Measurements from ENCODE around the gene KCNAB1.

Gene KCNAB1

DNA sequence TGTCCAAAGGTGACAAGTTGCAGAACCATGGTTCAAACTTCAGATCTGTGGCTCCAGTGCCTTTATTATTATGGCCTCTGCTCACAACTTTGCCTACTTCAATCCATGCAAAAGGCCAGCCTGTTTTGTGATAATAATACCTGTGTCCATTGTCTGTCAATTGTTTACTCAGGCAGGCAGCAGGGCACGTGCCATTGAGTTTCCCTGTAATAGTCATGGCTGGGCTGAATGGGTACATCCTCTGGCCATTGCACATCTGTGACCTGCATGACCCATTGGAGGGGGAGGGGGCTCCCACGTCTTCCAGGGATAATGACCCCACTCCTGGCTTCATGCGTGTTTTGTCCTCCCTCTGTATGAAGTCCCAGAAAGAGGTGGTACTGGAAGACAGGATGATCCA, 219.1 kb downstream of the KCNAB1 start:
- no peak overlapping the region for H3K27ac ChIP-seq (ENCODE audit: insufficient read depth in 1 of 2, low read depth in 1 of 2, low read length in 2 of 2, poor library complexity in 1 of 2, severe bottlenecking in 2 of 2)
- H3K27me3 ChIP-seq (replicated peaks in 2 of 5; ENCODE audit: control insufficient read depth in 4 of 5, insufficient read depth in 5 of 5, low read length in 4 of 5) = peaks cover 0 to 2% (median 0%) of the 10 kb centered on the region in 5 experiments
- H3K36me3 ChIP-seq (ENCODE audit: control insufficient read depth in 4 of 4, insufficient read depth in 4 of 4, low read length in 3 of 4) = no peaks in the 10 kb centered on the region
- no peaks in the 10 kb centered on the region for H3K9me3 ChIP-seq (ENCODE audit: control extremely low read depth in 1 of 5, control insufficient read depth in 4 of 5, insufficient read depth in 2 of 5, low read depth in 1 of 5, low read length in 4 of 5)
- no peak for DNase-seq
- CTCF ChIA-PET = no interaction called here
- H3K4me3 ChIP-seq (ENCODE audit: control insufficient read depth in 1 of 7, extremely low read depth in 1 of 7, insufficient read depth in 4 of 7, low read depth in 2 of 7, low read length in 6 of 7) = no peak overlapping the region
- 90% methylated on average over 2 of the region's 3 CpGs for WGBS (ENCODE audit: insufficient coverage)
- H3K4me1 ChIP-seq (ENCODE audit: control extremely low read depth in 1 of 4, control insufficient read depth in 4 of 4, insufficient read depth in 4 of 4, low read length in 3 of 4) = no peaks in the 10 kb centered on the region
- POLR2A ChIA-PET = no interaction called here

DNA sequence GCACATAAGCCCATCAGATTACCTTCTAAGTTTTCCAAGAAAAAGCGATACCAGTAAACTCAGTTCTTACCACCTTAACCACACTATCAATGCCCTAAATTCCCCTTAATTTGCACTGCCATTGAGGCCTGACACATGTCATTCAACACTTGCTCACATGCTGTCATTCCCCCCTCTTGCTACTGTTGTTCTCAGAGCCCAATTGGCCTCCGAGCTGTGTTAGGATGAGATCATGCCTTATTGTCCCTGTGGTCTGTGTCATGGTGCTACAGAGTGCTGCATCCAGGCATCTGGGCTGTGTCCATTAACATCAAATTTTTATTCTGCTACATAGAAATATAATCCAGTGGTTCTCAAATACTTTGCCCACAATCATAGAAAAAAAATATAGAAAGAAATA, 221.0 kb downstream of the KCNAB1 start:
- CTCF ChIA-PET = no interaction called here
- Histone ChIP-seq H3K9me3 (ENCODE audit: control extremely low read depth in 1 of 5, control insufficient read depth in 4 of 5, insufficient read depth in 2 of 5, low read depth in 1 of 5, low read length in 4 of 5) (no peaks in the 10 kb centered on the region), H3K36me3 (ENCODE audit: control insufficient read depth in 4 of 4, insufficient read depth in 4 of 4, low read length in 3 of 4) (no peaks in the 10 kb centered on the region), H3K4me3 (ENCODE audit: control insufficient read depth in 1 of 7, extremely low read depth in 1 of 7, insufficient read depth in 4 of 7, low read depth in 2 of 7, low read length in 6 of 7) (no peak overlapping the region), H3K27me3 (replicated peaks in 2 of 5; ENCODE audit: control insufficient read depth in 4 of 5, insufficient read depth in 5 of 5, low read length in 4 of 5) (peaks cover 0 to 2% (median 0%) of the 10 kb centered on the region in 5 experiments), H3K4me1 (ENCODE audit: control extremely low read depth in 1 of 4, control insufficient read depth in 4 of 4, insufficient read depth in 4 of 4, low read length in 3 of 4) (no peaks in the 10 kb centered on the region), H3K27ac (ENCODE audit: insufficient read depth in 1 of 2, low read depth in 1 of 2, low read length in 2 of 2, poor library complexity in 1 of 2, severe bottlenecking in 2 of 2) (no peak overlapping the region)
- WGBS (ENCODE audit: insufficient coverage) = 100% methylated on average over 1 of the region's 2 CpGs
- POLR2A ChIA-PET = interaction anchor here (1.6 kb wide), 1 partner anchor 13 kb away, joined by 4 read pairs; no protein-coding TSS in a partner anchor
- no peak for DNase-seq

DNA sequence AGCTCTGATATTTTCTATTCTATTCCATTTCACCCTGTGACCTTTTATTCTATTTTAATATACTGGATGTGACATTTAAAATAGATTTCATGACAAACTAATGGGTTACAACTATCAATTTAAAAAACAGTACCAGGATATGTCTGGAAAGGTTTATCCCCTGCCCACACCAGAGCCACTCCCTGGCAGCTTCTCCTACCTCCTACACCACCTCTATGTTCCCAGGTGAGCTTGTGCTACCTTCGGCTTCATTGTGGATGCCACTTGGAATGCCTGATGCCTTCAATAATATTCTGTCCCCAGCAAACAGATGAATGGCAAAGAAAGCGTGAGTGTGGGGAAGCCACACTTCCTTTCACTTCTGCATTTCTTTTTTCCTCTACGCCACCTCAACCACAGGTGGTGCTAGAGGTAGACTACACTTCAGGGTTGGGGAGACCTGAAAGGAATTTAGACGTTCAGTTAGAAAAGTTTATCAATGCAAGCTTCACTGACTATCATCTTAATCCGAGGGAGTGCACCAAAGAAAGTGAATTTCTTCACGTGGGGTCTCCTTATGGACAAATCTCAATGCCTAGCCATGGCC, 221.5 kb downstream of the KCNAB1 start:
- Histone ChIP-seq H3K36me3 (ENCODE audit: control insufficient read depth in 4 of 4, insufficient read depth in 4 of 4, low read length in 3 of 4) (no peaks in the 10 kb centered on the region), H3K4me3 (ENCODE audit: control insufficient read depth in 1 of 7, extremely low read depth in 1 of 7, insufficient read depth in 4 of 7, low read depth in 2 of 7, low read length in 6 of 7) (no peak overlapping the region), H3K27ac (ENCODE audit: insufficient read depth in 1 of 2, low read depth in 1 of 2, low read length in 2 of 2, poor library complexity in 1 of 2, severe bottlenecking in 2 of 2) (no peak overlapping the region), H3K27me3 (replicated peaks in 2 of 5; ENCODE audit: control insufficient read depth in 4 of 5, insufficient read depth in 5 of 5, low read length in 4 of 5) (peaks cover 0 to 2% (median 0%) of the 10 kb centered on the region in 5 experiments), H3K4me1 (ENCODE audit: control extremely low read depth in 1 of 4, control insufficient read depth in 4 of 4, insufficient read depth in 4 of 4, low read length in 3 of 4) (no peaks in the 10 kb centered on the region), H3K9me3 (ENCODE audit: control extremely low read depth in 1 of 5, control insufficient read depth in 4 of 5, insufficient read depth in 2 of 5, low read depth in 1 of 5, low read length in 4 of 5) (no peaks in the 10 kb centered on the region)
- DNase-seq = peak; percentile 3 to 26 (median 23)
- WGBS (ENCODE audit: insufficient coverage) = 77% methylated on average over 3 of the region's 6 CpGs
- ChIA-PET CTCF (interaction anchor here (1.5 kb wide), 1 partner anchor 10 kb away, joined by 3 read pairs; no protein-coding TSS in a partner anchor), POLR2A (interaction anchor here (0.7 to 1.6 kb wide), 2 partner anchors 11 to 14 kb away, joined by 3 to 4 read pairs; no protein-coding TSS in a partner anchor)

DNA sequence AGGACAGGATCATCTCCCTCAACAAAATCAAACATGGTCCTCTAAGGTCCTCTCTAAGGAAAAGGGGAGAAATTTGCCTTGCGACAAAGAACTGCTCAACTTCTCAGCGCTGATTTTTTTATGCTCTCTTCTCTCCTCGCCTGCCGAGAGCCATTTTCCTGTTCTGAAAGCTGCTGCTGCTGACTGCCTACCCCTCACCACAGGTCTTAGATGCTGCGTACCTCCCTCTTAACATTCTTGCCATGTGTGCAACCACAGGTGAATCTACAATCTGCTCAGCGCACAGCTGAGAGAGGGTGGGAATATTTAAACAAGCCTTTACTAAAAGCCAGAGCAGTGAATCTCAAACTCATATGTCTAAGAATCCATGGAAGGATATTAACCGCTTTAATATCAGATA, 223.8 kb downstream of the KCNAB1 start:
- DNase-seq = no peak
- H3K4me1 ChIP-seq (ENCODE audit: control extremely low read depth in 1 of 4, control insufficient read depth in 4 of 4, insufficient read depth in 4 of 4, low read length in 3 of 4) = no peaks in the 10 kb centered on the region
- ChIA-PET POLR2A (no interaction called here), CTCF (interaction anchor here (0.7 kb wide), 1 partner anchor 170 kb away, joined by 3 read pairs; no protein-coding TSS in a partner anchor)
- 94% methylated on average over 5 of the region's 7 CpGs for WGBS (ENCODE audit: insufficient coverage)
- peaks cover 0 to 2% (median 0%) of the 10 kb centered on the region in 5 experiments for H3K27me3 ChIP-seq (replicated peaks in 2 of 5; ENCODE audit: control insufficient read depth in 4 of 5, insufficient read depth in 5 of 5, low read length in 4 of 5)
- no peaks in the 10 kb centered on the region for H3K9me3 ChIP-seq (ENCODE audit: control extremely low read depth in 1 of 5, control insufficient read depth in 4 of 5, insufficient read depth in 2 of 5, low read depth in 1 of 5, low read length in 4 of 5)
- no peak overlapping the region for H3K4me3 ChIP-seq (ENCODE audit: control insufficient read depth in 1 of 7, extremely low read depth in 1 of 7, insufficient read depth in 4 of 7, low read depth in 2 of 7, low read length in 6 of 7)
- H3K27ac ChIP-seq (ENCODE audit: insufficient read depth in 1 of 2, low read depth in 1 of 2, low read length in 2 of 2, poor library complexity in 1 of 2, severe bottlenecking in 2 of 2) = no peak overlapping the region
- H3K36me3 ChIP-seq (ENCODE audit: control insufficient read depth in 4 of 4, insufficient read depth in 4 of 4, low read length in 3 of 4) = no peaks in the 10 kb centered on the region

DNA sequence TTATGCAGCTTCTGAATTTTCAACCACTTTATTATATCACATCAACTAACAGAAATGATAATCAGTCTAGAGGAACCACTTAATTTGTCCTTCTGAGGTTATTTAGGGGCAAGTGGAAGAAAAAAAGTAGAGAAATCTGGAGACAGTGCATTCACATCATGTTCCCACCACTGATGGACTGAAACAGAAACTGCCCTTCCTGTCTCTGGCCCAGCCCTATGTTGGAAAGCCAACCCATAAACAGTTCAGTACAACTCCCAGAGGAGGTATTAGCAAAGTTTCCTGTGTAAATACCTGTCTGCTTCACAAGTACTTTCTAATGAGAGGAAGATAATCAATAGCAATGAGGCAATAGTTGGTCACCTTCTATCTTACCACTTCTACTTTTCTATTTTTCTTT, 228.7 kb downstream of the KCNAB1 start:
- H3K27ac ChIP-seq (ENCODE audit: insufficient read depth in 1 of 2, low read depth in 1 of 2, low read length in 2 of 2, poor library complexity in 1 of 2, severe bottlenecking in 2 of 2) = no peak overlapping the region
- H3K27me3 ChIP-seq (replicated peaks in 2 of 5; ENCODE audit: control insufficient read depth in 4 of 5, insufficient read depth in 5 of 5, low read length in 4 of 5) = no peaks in the 10 kb centered on the region
- CTCF ChIA-PET = no interaction called here
- no peak overlapping the region for H3K4me3 ChIP-seq (ENCODE audit: control insufficient read depth in 1 of 7, extremely low read depth in 1 of 7, insufficient read depth in 4 of 7, low read depth in 2 of 7, low read length in 6 of 7)
- peaks cover 0 to 3% (median 0%) of the 10 kb centered on the region in 5 experiments for H3K9me3 ChIP-seq (ENCODE audit: control extremely low read depth in 1 of 5, control insufficient read depth in 4 of 5, insufficient read depth in 2 of 5, low read depth in 1 of 5, low read length in 4 of 5)
- no peaks in the 10 kb centered on the region for H3K36me3 ChIP-seq (ENCODE audit: control insufficient read depth in 4 of 4, insufficient read depth in 4 of 4, low read length in 3 of 4)
- POLR2A ChIA-PET = no interaction called here
- DNase-seq = no peak
- H3K4me1 ChIP-seq (ENCODE audit: control extremely low read depth in 1 of 4, control insufficient read depth in 4 of 4, insufficient read depth in 4 of 4, low read length in 3 of 4) = peaks cover 0 to 8% (median 0%) of the 10 kb centered on the region in 4 experiments

DNA sequence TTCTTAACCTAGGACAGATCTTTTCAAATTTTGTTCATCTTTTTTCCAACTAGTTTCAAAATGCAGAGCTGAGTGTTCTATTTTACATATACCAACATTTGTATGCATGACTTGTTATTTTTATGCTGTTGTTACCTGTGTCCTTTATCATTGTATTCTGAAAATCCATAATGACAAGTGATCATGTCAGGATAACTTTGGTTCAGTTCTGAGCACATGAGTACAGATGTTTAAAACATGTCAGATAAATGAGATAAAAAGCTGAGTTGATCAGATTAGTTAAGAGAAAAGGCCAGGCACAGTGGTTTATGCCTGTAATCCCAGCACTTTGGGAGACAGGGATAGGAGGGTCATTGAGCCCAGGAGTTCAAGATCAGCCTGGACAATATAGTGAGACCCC, 229.6 kb downstream of the KCNAB1 start:
- CTCF ChIA-PET = no interaction called here
- Histone ChIP-seq H3K36me3 (ENCODE audit: control insufficient read depth in 4 of 4, insufficient read depth in 4 of 4, low read length in 3 of 4) (no peaks in the 10 kb centered on the region), H3K27me3 (replicated peaks in 2 of 5; ENCODE audit: control insufficient read depth in 4 of 5, insufficient read depth in 5 of 5, low read length in 4 of 5) (no peaks in the 10 kb centered on the region), H3K4me1 (ENCODE audit: control extremely low read depth in 1 of 4, control insufficient read depth in 4 of 4, insufficient read depth in 4 of 4, low read length in 3 of 4) (peaks cover 0 to 8% (median 0%) of the 10 kb centered on the region in 4 experiments), H3K27ac (ENCODE audit: insufficient read depth in 1 of 2, low read depth in 1 of 2, low read length in 2 of 2, poor library complexity in 1 of 2, severe bottlenecking in 2 of 2) (no peak overlapping the region), H3K4me3 (ENCODE audit: control insufficient read depth in 1 of 7, extremely low read depth in 1 of 7, insufficient read depth in 4 of 7, low read depth in 2 of 7, low read length in 6 of 7) (no peak overlapping the region), H3K9me3 (ENCODE audit: control extremely low read depth in 1 of 5, control insufficient read depth in 4 of 5, insufficient read depth in 2 of 5, low read depth in 1 of 5, low read length in 4 of 5) (peaks cover 0 to 3% (median 0%) of the 10 kb centered on the region in 5 experiments)
- no peak for DNase-seq
- POLR2A ChIA-PET = no interaction called here

DNA sequence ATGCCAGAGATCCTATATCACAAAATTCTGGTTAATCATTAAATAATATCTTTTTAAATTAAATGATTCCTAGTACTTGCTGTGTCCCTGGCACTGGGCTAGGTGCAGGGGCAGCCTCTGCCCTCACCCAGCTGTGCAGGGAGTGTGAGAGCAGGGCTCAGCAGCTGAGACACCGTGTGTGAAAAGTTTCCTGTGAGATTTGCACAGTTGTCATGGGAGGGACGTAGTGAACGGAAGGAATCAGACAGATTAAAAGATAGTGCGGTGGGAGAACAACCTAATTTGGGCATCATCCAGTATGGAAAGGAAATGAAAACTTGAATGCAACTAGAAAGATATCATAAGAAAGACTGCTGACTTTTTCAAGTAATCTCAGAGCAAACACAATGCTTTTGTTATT, 230.4 kb downstream of the KCNAB1 start:
- CTCF ChIA-PET = no interaction called here
- peak; percentile 22 to 79 (median 69) for DNase-seq
- no peak overlapping the region for H3K4me3 ChIP-seq (ENCODE audit: control insufficient read depth in 1 of 7, extremely low read depth in 1 of 7, insufficient read depth in 4 of 7, low read depth in 2 of 7, low read length in 6 of 7)
- H3K9me3 ChIP-seq (ENCODE audit: control extremely low read depth in 1 of 5, control insufficient read depth in 4 of 5, insufficient read depth in 2 of 5, low read depth in 1 of 5, low read length in 4 of 5) = peaks cover 0 to 3% (median 0%) of the 10 kb centered on the region in 5 experiments
- H3K4me1 ChIP-seq (ENCODE audit: control extremely low read depth in 1 of 4, control insufficient read depth in 4 of 4, insufficient read depth in 4 of 4, low read length in 3 of 4) = peaks cover 0 to 8% (median 0%) of the 10 kb centered on the region in 4 experiments
- no peak overlapping the region for H3K27ac ChIP-seq (ENCODE audit: insufficient read depth in 1 of 2, low read depth in 1 of 2, low read length in 2 of 2, poor library complexity in 1 of 2, severe bottlenecking in 2 of 2)
- 0% methylated on average over 4 of the region's 4 CpGs for WGBS (ENCODE audit: insufficient coverage)
- no peaks in the 10 kb centered on the region for H3K27me3 ChIP-seq (replicated peaks in 2 of 5; ENCODE audit: control insufficient read depth in 4 of 5, insufficient read depth in 5 of 5, low read length in 4 of 5)
- POLR2A ChIA-PET = no interaction called here
- no peaks in the 10 kb centered on the region for H3K36me3 ChIP-seq (ENCODE audit: control insufficient read depth in 4 of 4, insufficient read depth in 4 of 4, low read length in 3 of 4)
